HCT116 (cell line): Measurements from ENCODE around the gene SH3RF2. TPM values are rescaled to one million over a fixed set of nuclear protein-coding genes. Genes with fewer than 3 reads are reported as not detected.

Source experiments
- ATAC-seq: fragments of 200-7000 bp; cut with Tn5 transposase; 2 replicates; pipeline ENCODE4 v1.9.1; 2020; ENCODE audit warnings: mild to moderate bottlenecking, moderate library complexity
- BruUV-seq: library from RNA; stranded (reverse); fragments of 400-500 nt; replicated peaks from 2 replicates; lab custom pipeline; 2021; lab: Mats Ljungman, UMichigan
- CTCF ChIA-PET: fragments of 300-600 bp; sonication (Branson Sonifier 250); formaldehyde crosslinking; loops from one replicate; lab custom pipeline; 2021; ENCODE audit warnings: antibody characterized with exemption; lab: Charles Lee
- POLR2A ChIA-PET: fragments of 300-600, 350-600 bp; sonication (Branson Sonifier 250); formaldehyde crosslinking; loops from one replicate; lab custom pipeline; 2021; ENCODE audit warnings: antibody characterized with exemption; lab: Charles Lee
- RAD21 ChIA-PET, 2 experiments: fragments of 300-600 bp; sonication (Branson Sonifier 250); formaldehyde crosslinking; loops; one replicate each; lab custom pipeline; 2023; ENCODE audit warnings: low total read pairs in 2 of 2; ENCODE audit not compliant: uncharacterized antibody in 2 of 2, unreplicated experiment in 2 of 2, low non-redundant PET in 1 of 2; lab: Charles Lee
- DNase-seq: peaks from one replicate; pipeline ENCODE4 v3.0.0-alpha.2; 2010; ENCODE audit warnings: low read depth, low spot score
- H2AFZ ChIP-seq: fragments of 200-600 bp; shearing (Covaris generic), sonication (generic); 2 replicates; pipeline ENCODE4 v1.6.1; 2017; ENCODE audit warnings: low read depth, mixed run types, mixed read lengths, antibody characterized with exemption, low read length; ENCODE audit not compliant: poor library complexity, severe bottlenecking
- H3K27ac ChIP-seq: 2 replicates; pipeline ENCODE4 v1.5.1; 2012; ENCODE audit warnings: low read depth, low read length
- H3K27me3 ChIP-seq: fragments of 200-600 bp; sonication (generic); 2 replicates; pipeline ENCODE4 v1.6.1; 2016; ENCODE audit warnings: mixed run types, low read length, mixed read lengths; ENCODE audit not compliant: insufficient read depth
- H3K36me3 ChIP-seq, 2 experiments: fragments of 200-500 bp in 1 of 2; fragments of 200-600 bp in 1 of 2; sonication (Bioruptor generic) in 1 of 2; sonication (generic) in 1 of 2; 2 replicates each; pipeline versions ENCODE4 v1.5.1 to v1.6.1; 2014 to 2016; ENCODE audit warnings: low read length in 2 of 2, inconsistent platforms in 1 of 2, mixed read lengths in 1 of 2, mixed run types in 1 of 2; ENCODE audit not compliant: insufficient read depth in 2 of 2, control insufficient read depth in 1 of 2
- H3K4me1 ChIP-seq, 2 experiments: fragments of 200-600 bp in 1 of 2; sonication (generic) in 1 of 2; 2 replicates each; pipeline versions ENCODE4 v1.5.1 to v1.6.1; 2012 to 2017; ENCODE audit warnings: low read length in 2 of 2, inconsistent platforms in 1 of 2, mild to moderate bottlenecking in 1 of 2, mixed read lengths in 1 of 2, mixed run types in 1 of 2, moderate library complexity in 1 of 2; ENCODE audit not compliant: insufficient read depth in 2 of 2, control insufficient read depth in 1 of 2
- H3K4me2 ChIP-seq: fragments of 200-600 bp; sonication (generic); 2 replicates; pipeline ENCODE4 v1.6.1; 2017; ENCODE audit warnings: mixed run types, low read length, mixed read lengths
- H3K4me3 ChIP-seq, 2 experiments: fragments of 200-600 bp in 1 of 2; sonication (generic) in 1 of 2; replicated peaks in 1 of 2; 2 replicates each; pipeline ENCODE4 v1.5.1; 2011 to 2016; ENCODE audit warnings: low read length in 2 of 2, control low read depth in 1 of 2, low read depth in 1 of 2, mild to moderate bottlenecking in 1 of 2, mixed read lengths in 1 of 2, mixed run types in 1 of 2
- H3K79me2 ChIP-seq: fragments of 200-600 bp; sonication (generic); 2 replicates; pipeline ENCODE4 v1.6.1; 2017; ENCODE audit warnings: mild to moderate bottlenecking, mixed run types, low read length, moderate library complexity, mixed read lengths; ENCODE audit not compliant: insufficient read depth
- H3K9ac ChIP-seq: fragments of 200-600 bp; sonication (generic); 2 replicates; pipeline ENCODE4 v1.6.1; 2016; ENCODE audit warnings: low read length, mixed read lengths
- H3K9me2 ChIP-seq: fragments of 200-600 bp; sonication (generic), shearing (Covaris generic); 2 replicates; pipeline ENCODE4 v1.6.1; 2017; ENCODE audit warnings: mixed run types, mild to moderate bottlenecking, moderate library complexity; ENCODE audit not compliant: insufficient read depth
- H3K9me3 ChIP-seq, 2 experiments: fragments of 200-500 bp in 1 of 2; fragments of 200-600 bp in 1 of 2; sonication (Bioruptor generic) in 1 of 2; sonication (generic) in 1 of 2; 2 replicates each; pipeline ENCODE4 v1.6.1; 2014 to 2017; ENCODE audit warnings: low read length in 2 of 2, mixed read lengths in 2 of 2, inconsistent platforms in 1 of 2, low read depth in 1 of 2, mild to moderate bottlenecking in 1 of 2, mixed run types in 1 of 2, moderate library complexity in 1 of 2; ENCODE audit not compliant: control insufficient read depth in 1 of 2, insufficient read depth in 1 of 2
- H4K20me1 ChIP-seq: fragments of 200-600 bp; sonication (generic), shearing (Covaris generic); 2 replicates; pipeline ENCODE4 v1.6.1; 2017; ENCODE audit warnings: mixed run types, mild to moderate bottlenecking, moderate library complexity; ENCODE audit not compliant: insufficient read depth
- ELF1 ChIP-seq: IDR thresholded peaks from 2 replicates; pipeline ENCODE4 v1.6.1; 2012; ENCODE audit warnings: low read depth, borderline replicate concordance
- FOSL1 ChIP-seq: IDR thresholded peaks from 2 replicates; pipeline ENCODE4 v1.6.1; 2012; ENCODE audit warnings: low read depth
- JUND ChIP-seq: IDR thresholded peaks from 2 replicates; pipeline ENCODE4 v1.6.1; 2012
- RAD21 ChIP-seq: IDR thresholded peaks from 2 replicates; pipeline ENCODE4 v1.6.1; 2012; ENCODE audit warnings: low read depth, mild to moderate bottlenecking
- SIN3A ChIP-seq: IDR thresholded peaks from 2 replicates; pipeline ENCODE4 v1.6.1; 2012; ENCODE audit warnings: low read depth
- TCF7L2 ChIP-seq: IDR thresholded peaks from 2 replicates; pipeline ENCODE4 v1.7.0; 2011; ENCODE audit warnings: borderline replicate concordance, inconsistent platforms; ENCODE audit not compliant: insufficient read depth, insufficient read length; ENCODE audit errors: extremely low read depth
- YY1 ChIP-seq: IDR thresholded peaks from 2 replicates; pipeline ENCODE4 v1.6.1; 2011; ENCODE audit warnings: low read length, low read depth, moderate library complexity, mild to moderate bottlenecking; ENCODE audit not compliant: insufficient replicate concordance; ENCODE audit errors: extremely low read depth
- ZBTB33 ChIP-seq: IDR thresholded peaks from 2 replicates; pipeline ENCODE4 v1.6.1; 2011; ENCODE audit warnings: mild to moderate bottlenecking, low read length, moderate library complexity; ENCODE audit not compliant: insufficient replicate concordance; ENCODE audit errors: extremely low read depth
- ZFX ChIP-seq: fragments of 450-650 bp; IDR thresholded peaks from 2 replicates; pipeline ENCODE4 v1.6.1; 2017
- intact Hi-C: fragments of 100-400 bp; cut with micrococcal nuclease; formaldehyde crosslinking; loops from 2 replicates; pipeline ENCODE4 v1.10.0; 2022
- total RNA-seq: library from RNA; stranded (reverse); gene quantifications from one replicate; pipeline ENCODE4 v1.2.1, GENCODE V29; 2021; ENCODE audit not compliant: unreplicated experiment
- TF ChIP-seq, protein P1 (sequence below): IDR thresholded peaks from 2 replicates; pipeline ENCODE4 v1.6.1; 2012

The SH3RF2 gene
- total RNA-seq, 1 experiment from 2014 or later: 14.3 TPM

DNA sequence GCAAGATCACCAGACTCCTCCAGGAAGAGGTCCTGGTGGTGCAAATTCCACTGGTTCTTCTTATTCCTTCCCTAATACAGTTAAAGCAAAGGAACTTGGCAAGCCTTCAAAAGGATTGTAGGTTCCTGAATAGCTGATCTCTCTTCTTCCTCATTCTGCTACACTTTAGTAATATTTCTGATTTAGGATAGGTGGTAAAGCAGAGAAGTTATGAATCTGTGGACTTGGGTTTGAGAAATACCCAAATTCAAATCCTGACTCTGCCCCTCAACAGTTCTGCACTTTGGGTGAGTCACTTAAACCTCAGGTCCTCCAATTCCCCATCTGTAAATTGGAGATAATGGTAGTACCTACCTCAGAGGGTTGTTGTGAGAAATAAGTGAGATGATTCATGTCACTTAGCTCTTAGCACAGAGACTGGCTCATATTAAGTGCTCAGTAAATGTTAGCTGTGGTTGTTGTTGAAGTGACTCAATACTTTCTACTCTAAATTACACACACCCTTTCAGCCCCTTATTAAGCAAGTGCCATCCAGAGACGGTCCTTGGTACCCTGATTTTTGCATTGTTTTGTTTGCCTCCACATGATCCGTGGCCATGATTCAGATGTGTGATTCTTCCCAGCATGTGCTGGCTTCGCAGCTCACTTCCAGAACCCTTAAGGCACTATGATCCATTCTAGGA lies 5.2 kb downstream of the SH3RF2 start (continued):
- TF ChIP-seq YY1 (no peak), RAD21 (no peak), ZFX (no peak), TCF7L2 (no peak), ELF1 (no peak)
- TF ChIP-seq, protein P1, sequence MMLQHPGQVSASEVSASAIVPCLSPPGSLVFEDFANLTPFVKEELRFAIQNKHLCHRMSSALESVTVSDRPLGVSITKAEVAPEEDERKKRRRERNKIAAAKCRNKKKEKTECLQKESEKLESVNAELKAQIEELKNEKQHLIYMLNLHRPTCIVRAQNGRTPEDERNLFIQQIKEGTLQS: no peak
- TF ChIP-seq, all 23 proteins: peak for 0

DNA sequence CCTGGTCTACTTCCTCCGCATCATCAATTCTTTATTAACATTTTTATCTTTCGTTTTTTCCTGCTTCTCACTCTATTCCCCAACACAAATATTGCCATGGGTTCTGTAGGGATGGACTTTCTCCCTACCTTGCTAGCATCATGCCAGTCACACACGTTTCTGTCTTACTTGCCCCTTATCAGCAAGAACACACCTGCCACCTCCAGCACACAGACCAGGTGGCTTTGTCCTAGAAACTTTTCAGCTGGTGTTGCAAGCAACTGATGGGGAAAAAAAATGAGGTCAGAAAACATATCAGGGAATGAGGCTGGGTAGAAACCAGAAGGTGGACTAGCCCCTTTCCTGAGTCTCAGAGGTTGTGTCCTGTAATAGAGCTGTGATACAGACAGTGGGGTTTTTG lies 5.8 kb downstream of the SH3RF2 start:
- ATAC-seq: no peak
- no peaks in the 10 kb centered on the region for H3K27me3 ChIP-seq
- CTCF ChIA-PET: no interaction called here
- no peaks in the 10 kb centered on the region for H3K36me3 ChIP-seq
- no peak overlapping the region for H3K27ac ChIP-seq
- no peak overlapping the region for H3K4me3 ChIP-seq
- no peaks in the 10 kb centered on the region for H4K20me1 ChIP-seq
- no peak for DNase-seq
- no peak overlapping the region for H2AFZ ChIP-seq
- no peaks in the 10 kb centered on the region for H3K9me3 ChIP-seq
- H3K79me2 ChIP-seq: peaks cover 61% of the 10 kb centered on the region
- intact Hi-C loops: no loop called here
- no TSS peak for BruUV-seq
- RAD21 ChIA-PET: no interaction called here
- peak overlapping the region; percentile 84 for H3K4me2 ChIP-seq
- no peaks in the 10 kb centered on the region for H3K9me2 ChIP-seq
- POLR2A ChIA-PET: no interaction called here
- peaks cover 65 to 98% of the 10 kb centered on the region in 2 experiments for H3K4me1 ChIP-seq
- no peak overlapping the region for H3K9ac ChIP-seq
- TF ChIP-seq FOSL1 (no peak), ELF1 (no peak), JUND (no peak), ZBTB33 (no peak), SIN3A (no peak)
